ENCODE data around the gene MTMR11.
"Not testable (repeated sequence)": the region's sequence is repeated elsewhere in the genome, so short reads cannot be mapped to it uniquely, and the experiment has no call there.

Gene MTMR11

GRCh38 chr1:149963358-149963757 lies 26.7 kb upstream of the MTMR11 start:
- no peak for ATAC-seq

GRCh38 chr1:149962736-149963135 lies 26.1 kb upstream of the MTMR11 start:
- TF ChIP-seq SNAI2 (CRISPR knock-in tag; IDR thresholded peaks at IDR 0.05) = no peak
- no peak for TF ChIP-seq PPARA (CRISPR knock-in tag; IDR thresholded peaks at IDR 0.05; ENCODE audit: borderline replicate concordance)
- no peak for TF ChIP-seq TSHZ2 (CRISPR knock-in tag; IDR thresholded peaks at IDR 0.05)
- TF ChIP-seq BACH2 (CRISPR knock-in tag; IDR thresholded peaks at IDR 0.05; ENCODE audit: borderline replicate concordance) = no peak
- TF ChIP-seq CSRNP3 (CRISPR knock-in tag; IDR thresholded peaks at IDR 0.05) = no peak
- TF ChIP-seq CREB5 (CRISPR knock-in tag; IDR thresholded peaks at IDR 0.05; ENCODE audit: low read depth) = no peak
- no peak for TF ChIP-seq ZNF70 (CRISPR knock-in tag; IDR thresholded peaks at IDR 0.05)
- no peak for TF ChIP-seq ESRRG (CRISPR knock-in tag; IDR thresholded peaks at IDR 0.05)
- no peak for TF ChIP-seq ZFP3 (CRISPR knock-in tag; IDR thresholded peaks at IDR 0.05)
- TF ChIP-seq ZNF8 (CRISPR knock-in tag; IDR thresholded peaks at IDR 0.05) = no peak
- TF ChIP-seq TOX (CRISPR knock-in tag; IDR thresholded peaks at IDR 0.05; ENCODE audit: borderline replicate concordance) = no peak
- TF ChIP-seq GLIS3 (CRISPR knock-in tag; IDR thresholded peaks at IDR 0.05) = no peak
- no peak for ATAC-seq

More at GRCh38 chr1:149963358-149963757, 26.7 kb upstream of the MTMR11 start:
- TF ChIP-seq ZNF8 (CRISPR knock-in tag; IDR thresholded peaks at IDR 0.05) (no peak), ZFP30 (CRISPR knock-in tag; IDR thresholded peaks at IDR 0.05) (no peak), CREB5 (CRISPR knock-in tag; IDR thresholded peaks at IDR 0.05; ENCODE audit: low read depth) (no peak), TCF4 (CRISPR knock-in tag; IDR thresholded peaks at IDR 0.05; ENCODE audit: borderline replicate concordance) (no peak), ZNF70 (CRISPR knock-in tag; IDR thresholded peaks at IDR 0.05) (no peak), OSR1 (CRISPR knock-in tag; IDR thresholded peaks at IDR 0.05) (no peak), ISL1 (CRISPR knock-in tag; IDR thresholded peaks at IDR 0.05) (no peak), GLIS3 (CRISPR knock-in tag; IDR thresholded peaks at IDR 0.05) (no peak), PATZ1 (CRISPR knock-in tag; IDR thresholded peaks at IDR 0.05; ENCODE audit: borderline replicate concordance) (no peak)

GRCh38 chr1:149962039-149962647 lies 25.5 kb upstream of the MTMR11 start:
- TF ChIP-seq ZFP3 (CRISPR knock-in tag; IDR thresholded peaks at IDR 0.05) = no peak
- TF ChIP-seq TSHZ2 (CRISPR knock-in tag; IDR thresholded peaks at IDR 0.05) = no peak
- no peak for TF ChIP-seq SNAI2 (CRISPR knock-in tag; IDR thresholded peaks at IDR 0.05)
- no peak for TF ChIP-seq PATZ1 (CRISPR knock-in tag; IDR thresholded peaks at IDR 0.05; ENCODE audit: borderline replicate concordance)
- TF ChIP-seq CSDC2 (CRISPR knock-in tag; IDR thresholded peaks at IDR 0.05) = no peak
- TF ChIP-seq BACH2 (CRISPR knock-in tag; IDR thresholded peaks at IDR 0.05; ENCODE audit: borderline replicate concordance) = no peak
- no peak for TF ChIP-seq CSRNP3 (CRISPR knock-in tag; IDR thresholded peaks at IDR 0.05)
- peak; percentile 97 for ATAC-seq

- not testable (repeated sequence) for ATAC-seq
Measured at GRCh38 chr1:149957548-149957947, 20.9 kb upstream of the MTMR11 start.
